ENCODE data around the gene GPC6. TPM values are rescaled to one million over a fixed set of nuclear protein-coding genes. Genes with fewer than 3 reads are reported as not detected.

The GPC6 gene
- polyA plus RNA-seq, 6 donors from 2014 or later, result not detected

- Mint-ChIP-seq H3K27me3 (peaks cover 0 to 12% (median 5%) of the 10 kb centered on the region in 3 donors), H3K27ac (no peak overlapping the region), H3K4me1 (no peaks in the 10 kb centered on the region), H3K9me3 (peaks cover 0 to 1% (median 0%) of the 10 kb centered on the region in 7 donors), H3K36me3 (no peaks in the 10 kb centered on the region), H3K4me3 (no peak overlapping the region)
- no peak for DNase-seq
- no peak for ATAC-seq (ENCODE audit: low read depth in 2 of 2)
Measured at GRCh38 chr13:94168783-94169453, 942.3 kb downstream of the GPC6 start.

DNA sequence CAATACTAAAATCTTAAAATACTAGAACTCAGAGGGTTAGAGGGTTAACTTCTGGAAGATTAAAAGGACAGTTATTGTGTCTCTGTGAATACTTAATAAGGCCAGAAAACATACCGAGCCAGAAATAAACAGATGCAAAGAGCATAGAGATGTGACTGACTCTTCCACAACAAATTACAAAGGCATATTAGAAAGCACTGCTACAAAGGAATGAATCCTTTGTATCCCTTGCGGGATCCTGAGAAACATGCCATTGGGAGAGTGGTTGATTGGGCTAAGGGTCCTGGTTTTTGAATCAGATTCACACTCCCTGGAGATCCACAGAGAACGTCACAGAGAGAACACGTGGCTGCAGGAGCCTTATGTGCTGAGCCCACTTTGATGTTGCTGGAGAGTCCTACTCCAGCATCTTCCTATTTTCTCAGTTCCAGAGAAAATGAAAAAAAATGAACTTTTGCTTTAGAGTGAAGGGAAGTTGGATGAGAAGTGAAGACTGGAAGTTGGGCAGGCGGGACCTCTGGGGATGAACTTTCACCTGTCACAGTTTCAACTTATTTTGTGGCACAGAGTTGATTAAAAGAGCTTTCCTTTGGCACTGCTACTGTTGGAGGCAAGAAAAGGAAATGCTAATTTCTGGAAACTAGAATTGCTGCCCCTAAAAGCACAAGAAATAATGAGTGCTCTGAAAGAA is 943.0 kb downstream of the GPC6 start:
- H3K9me3 Mint-ChIP-seq, result peaks cover 0 to 1% (median 0%) of the 10 kb centered on the region in 7 donors
- DNase-seq, result no peak
- no peaks in the 10 kb centered on the region for H3K36me3 Mint-ChIP-seq
- ATAC-seq (ENCODE audit: low read depth in 2 of 2), result no peak
- no peak overlapping the region for H3K27ac Mint-ChIP-seq
- H3K27me3 Mint-ChIP-seq, result peaks cover 0 to 12% (median 5%) of the 10 kb centered on the region in 3 donors
- H3K4me3 Mint-ChIP-seq, result no peak overlapping the region
- no peaks in the 10 kb centered on the region for H3K4me1 Mint-ChIP-seq

- Mint-ChIP-seq H3K9me3 (peaks cover 0 to 1% (median 0%) of the 10 kb centered on the region in 7 donors), H3K4me1 (no peaks in the 10 kb centered on the region), H3K4me3 (no peak overlapping the region), H3K36me3 (no peaks in the 10 kb centered on the region), H3K27ac (no peak overlapping the region), H3K27me3 (peaks cover 0 to 12% (median 5%) of the 10 kb centered on the region in 3 donors)
- DNase-seq (no peak), ATAC-seq (ENCODE audit: low read depth in 2 of 2) (no peak)
Measured at GRCh38 chr13:94170145-94170571, 943.6 kb downstream of the GPC6 start.

DNA sequence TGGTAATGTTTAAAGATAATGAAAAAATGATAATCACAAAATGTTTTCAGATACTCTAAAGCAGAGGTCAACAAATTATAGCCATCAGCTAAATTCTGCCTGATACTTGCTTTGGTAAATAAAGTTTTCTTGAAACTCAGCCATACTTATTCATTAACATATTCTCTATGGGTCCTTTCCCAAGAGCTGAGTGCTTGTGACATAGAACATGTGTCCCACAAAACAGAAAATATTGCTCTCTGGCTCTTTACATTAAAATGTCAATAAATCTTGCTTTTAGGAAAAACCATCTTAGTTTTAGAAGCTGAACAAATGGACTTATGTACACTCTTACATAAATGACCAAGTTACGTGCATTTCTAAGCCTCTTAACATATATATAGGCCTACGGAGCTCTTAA is 945.8 kb downstream of the GPC6 start:
- no peaks in the 10 kb centered on the region for H3K36me3 Mint-ChIP-seq
- H3K4me1 Mint-ChIP-seq, result no peaks in the 10 kb centered on the region
- no peak for DNase-seq
- H3K27me3 Mint-ChIP-seq, result peaks cover 0 to 12% (median 0%) of the 10 kb centered on the region in 3 donors
- H3K27ac Mint-ChIP-seq, result no peak overlapping the region
- ATAC-seq (ENCODE audit: low read depth in 2 of 2), result no peak
- H3K4me3 Mint-ChIP-seq, result no peak overlapping the region
- H3K9me3 Mint-ChIP-seq, result peaks cover 0 to 1% (median 0%) of the 10 kb centered on the region in 7 donors

- Mint-ChIP-seq H3K4me1 (no peaks in the 10 kb centered on the region), H3K4me3 (no peak overlapping the region), H3K36me3 (no peaks in the 10 kb centered on the region), H3K27ac (no peak overlapping the region), H3K9me3 (peaks cover 0 to 2% (median 0%) of the 10 kb centered on the region in 7 donors), H3K27me3 (peaks cover 0 to 12% (median 0%) of the 10 kb centered on the region in 3 donors)
- no peak for ATAC-seq (ENCODE audit: low read depth in 2 of 2)
- no peak for DNase-seq
Measured at GRCh38 chr13:94173312-94173854, 946.8 kb downstream of the GPC6 start.

GRCh38 chr13:94174009-94174408 is 947.4 kb downstream of the GPC6 start:
- DNase-seq (no peak), ATAC-seq (ENCODE audit: low read depth in 2 of 2) (no peak)
- Mint-ChIP-seq H3K27ac (no peak overlapping the region), H3K27me3 (peaks cover 0 to 12% (median 0%) of the 10 kb centered on the region in 3 donors), H3K36me3 (no peaks in the 10 kb centered on the region), H3K4me1 (peaks cover 0 to 2% (median 0%) of the 10 kb centered on the region in 3 donors), H3K4me3 (no peak overlapping the region), H3K9me3 (peaks cover 0 to 2% (median 0%) of the 10 kb centered on the region in 7 donors)

DNA sequence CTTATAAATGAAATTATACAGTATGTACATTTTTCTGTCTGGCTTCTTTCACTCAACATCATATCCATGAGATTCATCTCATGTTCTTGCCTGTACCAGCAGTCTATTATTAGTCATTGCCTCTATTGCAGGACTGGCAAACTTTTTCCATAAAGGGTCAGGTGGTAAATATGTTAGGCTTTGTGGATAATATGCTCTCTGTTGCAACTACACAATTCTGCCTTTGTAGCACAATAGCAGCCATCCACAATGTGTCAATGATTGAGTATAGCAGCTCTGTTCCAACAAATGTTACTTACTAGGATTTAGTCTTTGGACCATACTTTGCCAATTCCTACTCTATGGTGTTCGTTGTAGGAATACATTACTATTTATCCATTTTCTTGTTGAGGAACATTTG is 948.5 kb downstream of the GPC6 start:
- ATAC-seq (ENCODE audit: low read depth in 2 of 2) (no peak), DNase-seq (no peak)
- no peak overlapping the region for H3K4me3 Mint-ChIP-seq
- H3K27me3 Mint-ChIP-seq, result peaks cover 0 to 10% (median 0%) of the 10 kb centered on the region in 3 donors
- no peaks in the 10 kb centered on the region for H3K36me3 Mint-ChIP-seq
- no peak overlapping the region for H3K27ac Mint-ChIP-seq
- peaks cover 0 to 2% (median 0%) of the 10 kb centered on the region in 7 donors for H3K9me3 Mint-ChIP-seq
- H3K4me1 Mint-ChIP-seq, result peaks cover 0 to 2% (median 0%) of the 10 kb centered on the region in 3 donors

- ATAC-seq (ENCODE audit: low read depth in 2 of 2) (no peak), DNase-seq (no peak)
- Mint-ChIP-seq H3K4me3 (no peak overlapping the region), H3K36me3 (no peaks in the 10 kb centered on the region), H3K9me3 (peaks cover 0 to 2% (median 0%) of the 10 kb centered on the region in 7 donors), H3K4me1 (peaks cover under 1 to 2% (median 1%) of the 10 kb centered on the region in 3 donors), H3K27ac (no peak overlapping the region), H3K27me3 (no peaks in the 10 kb centered on the region)
Measured at GRCh38 chr13:94176561-94176960, 950.0 kb downstream of the GPC6 start.

DNA sequence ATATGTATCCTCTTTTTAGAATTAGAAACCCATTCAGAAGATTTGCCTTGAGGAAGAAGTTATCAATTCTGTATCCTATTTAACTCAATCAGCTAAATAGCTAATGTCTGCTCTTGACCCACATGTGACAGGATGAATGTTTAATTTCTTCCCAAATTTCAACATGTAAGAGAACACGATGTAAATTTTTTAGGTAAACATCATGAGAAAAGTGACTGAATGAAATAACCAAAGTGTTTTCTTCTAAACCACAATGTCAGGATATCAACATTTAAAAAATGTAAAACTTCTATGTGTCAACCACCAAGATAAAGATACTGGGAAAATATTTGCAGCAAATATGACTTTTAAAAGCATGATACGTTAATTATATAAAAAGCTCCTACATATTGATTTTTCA is 950.4 kb downstream of the GPC6 start:
- peaks cover 2 to 5% (median 4%) of the 10 kb centered on the region in 3 donors for H3K4me1 Mint-ChIP-seq
- ATAC-seq (ENCODE audit: low read depth in 2 of 2), result no peak
- no peak for DNase-seq
- H3K4me3 Mint-ChIP-seq, result no peak overlapping the region
- H3K27ac Mint-ChIP-seq, result no peak overlapping the region
- H3K9me3 Mint-ChIP-seq, result peaks cover 0 to 2% (median 0%) of the 10 kb centered on the region in 7 donors
- H3K27me3 Mint-ChIP-seq, result no peaks in the 10 kb centered on the region
- no peaks in the 10 kb centered on the region for H3K36me3 Mint-ChIP-seq

- no peaks in the 10 kb centered on the region for H3K36me3 Mint-ChIP-seq
- ATAC-seq (ENCODE audit: low read depth in 2 of 2) (no peak), DNase-seq (no peak)
- peaks cover 0 to 3% (median 0%) of the 10 kb centered on the region in 3 donors for H3K27me3 Mint-ChIP-seq
- H3K4me3 Mint-ChIP-seq, result no peak overlapping the region
- peaks cover 0 to 6% (median 0%) of the 10 kb centered on the region in 7 donors for H3K9me3 Mint-ChIP-seq
- peaks cover 6 to 10% (median 7%) of the 10 kb centered on the region in 3 donors for H3K4me1 Mint-ChIP-seq
- H3K27ac Mint-ChIP-seq, result no peak overlapping the region
Measured at GRCh38 chr13:94178625-94179244, 952.1 kb downstream of the GPC6 start.

- Mint-ChIP-seq H3K4me1 (peaks cover 6 to 10% (median 7%) of the 10 kb centered on the region in 3 donors), H3K9me3 (peaks cover 0 to 16% (median 0%) of the 10 kb centered on the region in 7 donors), H3K27ac (no peak overlapping the region), H3K27me3 (peaks cover 0 to 5% (median 0%) of the 10 kb centered on the region in 3 donors), H3K4me3 (no peak overlapping the region), H3K36me3 (no peaks in the 10 kb centered on the region)
- no peak for DNase-seq
- no peak for ATAC-seq (ENCODE audit: low read depth in 2 of 2)
Measured at GRCh38 chr13:94181461-94182107, 955.0 kb downstream of the GPC6 start.

DNA sequence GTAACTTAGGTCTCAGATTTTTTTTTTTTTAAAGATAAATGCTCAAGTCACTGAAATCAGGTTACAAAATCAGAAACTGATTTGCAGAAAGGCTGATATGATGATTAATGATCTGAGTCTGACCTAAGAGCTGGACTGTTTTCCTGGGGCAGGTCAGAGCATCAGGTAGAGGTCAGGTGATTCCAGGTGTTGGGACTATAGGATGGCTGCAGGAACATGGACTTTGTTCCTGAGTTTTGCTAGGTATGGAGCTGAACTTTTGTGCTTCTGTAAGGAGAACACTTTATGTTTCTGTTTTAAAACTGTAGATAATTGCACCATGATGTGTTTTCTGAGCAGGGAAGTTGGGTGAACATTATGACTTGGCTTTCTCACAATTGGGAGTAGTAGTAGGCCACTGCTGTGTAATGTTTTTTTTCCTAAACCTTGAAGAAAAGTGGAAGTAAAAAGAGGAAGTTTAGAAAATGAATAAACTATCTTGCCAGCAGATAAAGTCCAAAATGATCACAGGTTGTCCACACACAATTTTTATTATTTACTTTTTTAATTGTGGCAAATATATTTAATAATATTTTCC is 955.7 kb downstream of the GPC6 start:
- Mint-ChIP-seq H3K27me3 (peaks cover 0 to 5% (median 0%) of the 10 kb centered on the region in 3 donors), H3K4me1 (peaks cover 6 to 10% (median 7%) of the 10 kb centered on the region in 3 donors), H3K9me3 (peaks cover 0 to 16% (median 0%) of the 10 kb centered on the region in 7 donors), H3K27ac (peak overlapping the region in 2 of 6 donors; percentile 5 to 21), H3K36me3 (no peaks in the 10 kb centered on the region), H3K4me3 (peak overlapping the region in 1 of 8 donors; percentile 35)
- DNase-seq (no peak), ATAC-seq (ENCODE audit: low read depth in 2 of 2) (no peak)
